T-helper 2 cell (primary cell): ENCODE results near the gene ZNF579.
"Not testable (repeated sequence)": the region's sequence is repeated elsewhere in the genome, so short reads cannot be mapped to it uniquely, and the experiment has no call there.

Experiments
- DNase-seq, 5 experiments: peaks; one replicate each; pipeline versions ENCODE4 v3.0.0 to v3.0.0-alpha.2; 2012 to 2022

The ZNF579 gene

GRCh38 chr19:55592391-55593090 is 11.9 kb upstream of the ZNF579 start:
- no peak for DNase-seq

GRCh38 chr19:55591555-55591954 is 10.9 kb upstream of the ZNF579 start:
- no peak for DNase-seq

GRCh38 chr19:55590617-55591016 is 10.0 kb upstream of the ZNF579 start:
- peak in 1 of 5 experiments; percentile 34 for DNase-seq

- DNase-seq = no peak
These were observed 9.5 kb upstream of the ZNF579 start for GRCh38 chr19:55590109-55590508.

GRCh38 chr19:55588738-55589137 is 8.1 kb upstream of the ZNF579 start:
- DNase-seq = no peak

- DNase-seq = peak; percentile 84 to 91 (median 88)
These were observed 6.5 kb upstream of the ZNF579 start for GRCh38 chr19:55586976-55587668.

- DNase-seq = peak in 2 of 5 experiments; percentile 27 to 37
These were observed 5.2 kb upstream of the ZNF579 start for GRCh38 chr19:55585658-55586339.

GRCh38 chr19:55584871-55585270 is 4.2 kb upstream of the ZNF579 start:
- no peak for DNase-seq

- DNase-seq = not testable (repeated sequence)
These were observed 3.2 kb upstream of the ZNF579 start for GRCh38 chr19:55583897-55584296.

- not testable (repeated sequence) for DNase-seq
These were observed 1.6 kb upstream of the ZNF579 start for GRCh38 chr19:55582284-55582683.

GRCh38 chr19:55581823-55582223 is 1.2 kb upstream of the ZNF579 start:
- DNase-seq = no peak

GRCh38 chr19:55581145-55581822 is 636 bp upstream of the ZNF579 start:
- DNase-seq = peak in 1 of 5 experiments; percentile 38

GRCh38 chr19:55579766-55580621 is 654 bp downstream of the ZNF579 start:
- no peak for DNase-seq

GRCh38 chr19:55578761-55579747 is 1.6 kb downstream of the ZNF579 start:
- DNase-seq = no peak

GRCh38 chr19:55578031-55578760 is 2.5 kb downstream of the ZNF579 start:
- DNase-seq = no peak

GRCh38 chr19:55576746-55577145 is 3.9 kb downstream of the ZNF579 start:
- no peak for DNase-seq

GRCh38 chr19:55573929-55574328 is 6.7 kb downstream of the ZNF579 start:
- DNase-seq = not testable (repeated sequence)

GRCh38 chr19:55569477-55569876 is 11.2 kb downstream of the ZNF579 start:
- DNase-seq = not testable (repeated sequence)

- DNase-seq = no peak
These were observed 12.8 kb downstream of the ZNF579 start for GRCh38 chr19:55567708-55568328.

GRCh38 chr19:55566823-55567222 is 13.8 kb downstream of the ZNF579 start:
- no peak for DNase-seq
